HepG2 (cell line): ENCODE data around the gene ESRRB. TPM values are rescaled to one million over a fixed set of nuclear protein-coding genes. Genes with fewer than 3 reads are reported as not detected.

ENCODE experiments used
- ATAC-seq: fragments of 200-7000 bp; cut with Tn5 transposase; 3 replicates; pipeline ENCODE4 v1.9.1; 2020; ENCODE audit warnings: mild to moderate bottlenecking, moderate library complexity
- BruUV-seq: library from RNA; stranded (reverse); fragments of 400-500 nt; replicated peaks from 2 replicates; lab custom pipeline; 2021; lab: Mats Ljungman, UMichigan
- CTCF ChIA-PET: fragments of 300-600 bp; formaldehyde crosslinking; extraction: SDS; loops from one replicate; lab custom pipeline; 2021; ENCODE audit warnings: low total read pairs, inconsistent platforms, low intra/inter-chr PET ratio; lab: Yijun Ruan, JAX
- POLR2A ChIA-PET: fragments of 350-600 bp; sonication (Branson Sonifier 250); formaldehyde crosslinking; loops from one replicate; lab custom pipeline; 2020; ENCODE audit warnings: antibody characterized with exemption, inconsistent platforms; lab: Yijun Ruan, JAX
- DNase-seq: peaks from one replicate; pipeline ENCODE4 v3.0.0-alpha.2; 2015; ENCODE audit warnings: low spot score
- FAIRE-seq: peaks from 3 replicates; lab custom pipeline; 2011; peaks lifted over from hg19 to GRCh38; lab: Jason Lieb, UNC
- H2AFZ ChIP-seq: one replicate; pipeline ENCODE4 v1.6.1; 2011; ENCODE audit warnings: low read length, inconsistent platforms
- H3K27ac ChIP-seq: fragments of 300-600 bp; 3 replicates; pipeline ENCODE4 v1.8.0; 2011; ENCODE audit warnings: mixed run types, mild to moderate bottlenecking, mixed read lengths, low read length, inconsistent platforms; ENCODE audit not compliant: insufficient read depth; ENCODE audit errors: extremely low read length
- H3K27me3 ChIP-seq, 2 experiments: fragments of 200-600 bp in 1 of 2; 2 replicates in 1 of 2; 3 replicates in 1 of 2; pipeline versions ENCODE4 v1.6.0 to v1.8.0; 2011; ENCODE audit warnings: low read length in 2 of 2, mild to moderate bottlenecking in 2 of 2, moderate library complexity in 2 of 2, inconsistent platforms in 1 of 2; ENCODE audit not compliant: insufficient read depth in 2 of 2, control insufficient read depth in 1 of 2
- H3K36me3 ChIP-seq, 2 experiments: fragments of 200-600 bp in 1 of 2; replicated peaks in 1 of 2; 2 replicates in 1 of 2; 3 replicates in 1 of 2; pipeline versions ENCODE4 v1.5.1 to v1.8.0; 2011; ENCODE audit warnings: low read length in 2 of 2, inconsistent platforms in 1 of 2; ENCODE audit not compliant: insufficient read depth in 2 of 2, control insufficient read depth in 1 of 2
- H3K4me1 ChIP-seq: 2 replicates; pipeline ENCODE4 v1.5.1; 2012; ENCODE audit warnings: low read length, inconsistent platforms; ENCODE audit not compliant: insufficient read depth
- H3K4me2 ChIP-seq: 2 replicates; pipeline ENCODE4 v1.6.0; 2011; ENCODE audit warnings: low read depth, low read length, inconsistent platforms
- H3K4me3 ChIP-seq, 3 experiments: fragments of 200-600 bp in 1 of 3; sonication (generic), shearing (Covaris generic) in 1 of 3; replicated peaks in 1 of 3; 2 replicates each; pipeline ENCODE4 v1.5.1; 2011 to 2016; ENCODE audit warnings: low read length in 3 of 3, inconsistent platforms in 2 of 3, low read depth in 2 of 3, mild to moderate bottlenecking in 2 of 3, control low read depth in 1 of 3, mixed read lengths in 1 of 3; ENCODE audit not compliant: insufficient read depth in 1 of 3
- H3K79me2 ChIP-seq: one replicate; pipeline ENCODE4 v1.6.1; 2011; ENCODE audit warnings: low read length, inconsistent platforms; ENCODE audit not compliant: insufficient read depth
- H3K9ac ChIP-seq: 2 replicates; pipeline ENCODE4 v1.6.0; 2011; ENCODE audit warnings: mild to moderate bottlenecking, low read depth, low read length, inconsistent platforms; ENCODE audit not compliant: insufficient read depth
- H3K9me3 ChIP-seq: 2 replicates; pipeline ENCODE4 v1.5.1; 2012; ENCODE audit warnings: mild to moderate bottlenecking, low read length
- H4K20me1 ChIP-seq: 2 replicates; pipeline ENCODE4 v1.6.0; 2011; ENCODE audit warnings: inconsistent platforms, mild to moderate bottlenecking, low read length, moderate library complexity; ENCODE audit not compliant: insufficient read depth
- KAT7 ChIP-seq: IDR thresholded peaks from 2 replicates; pipeline ENCODE4 v1.6.1; 2018; ENCODE audit warnings: borderline replicate concordance, missing compliant biosample characterization
- NR2F1 ChIP-seq, 2 experiments: fragments of 450-650 bp in 1 of 2; formaldehyde crosslinking in 1 of 2; IDR thresholded peaks; 2 replicates each; pipeline versions ENCODE4 v1.5.0 to v1.6.1; 2016 to 2020; ENCODE audit warnings: mild to moderate bottlenecking in 1 of 2, missing compliant biosample characterization in 1 of 2, missing genetic modification reagents in 1 of 2, moderate library complexity in 1 of 2
- SP5 ChIP-seq: IDR thresholded peaks from 2 replicates; pipeline ENCODE4 v1.6.1; 2016; ENCODE audit warnings: low read depth, borderline replicate concordance
- YEATS4 ChIP-seq: sonication (generic); formaldehyde crosslinking; IDR thresholded peaks from 2 replicates; pipeline ENCODE4 v1.4.0; 2020; ENCODE audit warnings: missing genetic modification reagents, borderline replicate concordance
- ZSCAN12 ChIP-seq: sonication (generic); formaldehyde crosslinking; IDR thresholded peaks from 2 replicates; pipeline ENCODE4 v1.9.0; 2021; ENCODE audit warnings: mild to moderate bottlenecking, missing genetic modification reagents
- WGBS: methylation state at CpG from one replicate; pipeline ENCODE4 v1.1.6; 2017; ENCODE audit warnings: low lambda C conversion rate; 5-methylcytosine and 5-hydroxymethylcytosine counted together
- in situ Hi-C: cut with HindIII; loops from 2 replicates; pipeline ENCODE4 v1.10.0; 2017; ENCODE audit warnings: low pct_unique_long_range_greater_than_20kb; ENCODE audit not compliant: extremely low pct_ligation_motif_present
- intact Hi-C: fragments of 100-400 bp; cut with micrococcal nuclease; formaldehyde crosslinking; loops from one replicate; pipeline ENCODE4 v1.10.0; 2022; ENCODE audit not compliant: unreplicated experiment
- polyA plus RNA-seq, 8 experiments: library from polyadenylated mRNA; depleted of rRNA in 3 of 8; stranded (reverse) in 7 of 8; unstranded in 1 of 8; fragments of >200 nt; fragmentation: Illumina TruSeq in 4 of 8; extraction: Trizol in 4 of 8; gene quantifications; 2 replicates each; pipeline versions ENCODE4 v1.2.1 to v1.2.3, GENCODE V29; 2011 to 2016; ENCODE audit warnings: low read depth in 4 of 8, missing spikeins in 1 of 8, mixed read lengths in 1 of 8; ENCODE audit not compliant: insufficient read depth in 1 of 8
- total RNA-seq, 5 experiments: library from RNA; depleted of rRNA; stranded (reverse); fragments of >200 nt; fragmentation: Illumina TruSeq; extraction: Trizol; gene quantifications; 2 replicates each; pipeline ENCODE4 v1.2.3, GENCODE V29; 2016; ENCODE audit warnings: low read depth in 1 of 5
- TF ChIP-seq, protein P1 (sequence below): sonication (generic); formaldehyde crosslinking; IDR thresholded peaks from 2 replicates; pipeline ENCODE4 v1.8.1; 2023; ENCODE audit warnings: missing genetic modification reagents, inconsistent platforms, borderline replicate concordance
- TF ChIP-seq, protein P2 (sequence below): sonication (generic); formaldehyde crosslinking; IDR thresholded peaks from 2 replicates; pipeline ENCODE4 v1.4.0; 2020; ENCODE audit warnings: mild to moderate bottlenecking, missing genetic modification reagents
- TF ChIP-seq, protein P3 (sequence below): sonication (generic); formaldehyde crosslinking; IDR thresholded peaks from 2 replicates; pipeline ENCODE4 v1.5.1; 2020; ENCODE audit warnings: mild to moderate bottlenecking, missing genetic modification reagents, moderate library complexity

ESRRB gene
- total and polyA plus RNA-seq, 2 of the 13 experiments (the other 11 are each of a cell fraction or from before 2014, with no cell fraction given) = 0.04 to 0.33 TPM

DNA sequence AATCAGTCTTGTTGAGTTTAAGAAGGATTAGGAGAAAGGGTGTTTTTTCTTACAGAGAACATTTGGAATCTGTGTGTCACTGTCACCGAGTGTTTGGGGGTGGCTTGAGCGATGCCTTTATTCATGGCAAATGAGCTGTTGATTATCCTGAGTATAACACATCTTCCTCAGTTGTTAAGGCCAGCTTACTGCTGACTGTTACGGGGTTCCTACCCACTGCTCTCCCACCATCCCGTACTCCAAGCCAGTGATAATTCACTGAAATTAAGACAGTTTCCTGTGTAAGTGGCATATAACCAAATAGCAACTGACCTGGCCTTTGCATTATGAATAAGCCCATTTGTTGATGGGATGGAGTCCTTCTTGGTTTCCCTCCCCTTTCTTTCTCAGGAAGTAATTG lies 9.5 kb downstream of the ESRRB start:
- H3K27ac ChIP-seq = no peak overlapping the region
- ChIA-PET CTCF (no interaction called here), POLR2A (no interaction called here)
- H3K9me3 ChIP-seq = no peaks in the 10 kb centered on the region
- no peak overlapping the region for H3K9ac ChIP-seq
- no peak for TF ChIP-seq YEATS4 (CRISPR knock-in tag)
- no peak for TF ChIP-seq ZSCAN12 (CRISPR knock-in tag)
- TF ChIP-seq, protein P1, sequence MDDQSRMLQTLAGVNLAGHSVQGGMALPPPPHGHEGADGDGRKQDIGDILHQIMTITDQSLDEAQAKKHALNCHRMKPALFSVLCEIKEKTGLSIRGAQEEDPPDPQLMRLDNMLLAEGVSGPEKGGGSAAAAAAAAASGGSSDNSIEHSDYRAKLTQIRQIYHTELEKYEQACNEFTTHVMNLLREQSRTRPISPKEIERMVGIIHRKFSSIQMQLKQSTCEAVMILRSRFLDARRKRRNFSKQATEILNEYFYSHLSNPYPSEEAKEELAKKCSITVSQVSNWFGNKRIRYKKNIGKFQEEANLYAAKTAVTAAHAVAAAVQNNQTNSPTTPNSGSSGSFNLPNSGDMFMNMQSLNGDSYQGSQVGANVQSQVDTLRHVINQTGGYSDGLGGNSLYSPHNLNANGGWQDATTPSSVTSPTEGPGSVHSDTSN (CRISPR knock-in tag) = no peak
- TF ChIP-seq, protein P2, sequence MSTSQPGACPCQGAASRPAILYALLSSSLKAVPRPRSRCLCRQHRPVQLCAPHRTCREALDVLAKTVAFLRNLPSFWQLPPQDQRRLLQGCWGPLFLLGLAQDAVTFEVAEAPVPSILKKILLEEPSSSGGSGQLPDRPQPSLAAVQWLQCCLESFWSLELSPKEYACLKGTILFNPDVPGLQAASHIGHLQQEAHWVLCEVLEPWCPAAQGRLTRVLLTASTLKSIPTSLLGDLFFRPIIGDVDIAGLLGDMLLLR (CRISPR knock-in tag) = no peak
- no peak for TF ChIP-seq KAT7 (CRISPR knock-in tag)
- TF ChIP-seq, protein P3, sequence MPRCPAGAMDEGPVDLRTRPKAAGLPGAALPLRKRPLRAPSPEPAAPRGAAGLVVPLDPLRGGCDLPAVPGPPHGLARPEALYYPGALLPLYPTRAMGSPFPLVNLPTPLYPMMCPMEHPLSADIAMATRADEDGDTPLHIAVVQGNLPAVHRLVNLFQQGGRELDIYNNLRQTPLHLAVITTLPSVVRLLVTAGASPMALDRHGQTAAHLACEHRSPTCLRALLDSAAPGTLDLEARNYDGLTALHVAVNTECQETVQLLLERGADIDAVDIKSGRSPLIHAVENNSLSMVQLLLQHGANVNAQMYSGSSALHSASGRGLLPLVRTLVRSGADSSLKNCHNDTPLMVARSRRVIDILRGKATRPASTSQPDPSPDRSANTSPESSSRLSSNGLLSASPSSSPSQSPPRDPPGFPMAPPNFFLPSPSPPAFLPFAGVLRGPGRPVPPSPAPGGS = no peak
- TF ChIP-seq NR2F1 (CRISPR knock-in tag; IDR thresholded peaks at IDR 0.05) = no peak
- TF ChIP-seq SP5 (CRISPR knock-in tag) = no peak
- no peaks in the 10 kb centered on the region for H3K36me3 ChIP-seq
- H2AFZ ChIP-seq = no peak overlapping the region
- BruUV-seq = no TSS peak
- DNase-seq (no peak), FAIRE-seq (no peak), ATAC-seq (no peak)
- H4K20me1 ChIP-seq = no peaks in the 10 kb centered on the region
- H3K79me2 ChIP-seq = no peaks in the 10 kb centered on the region
- H3K27me3 ChIP-seq = peaks cover 2 to 21% of the 10 kb centered on the region in 2 experiments; a peak in 4 of 5 replicates
- in situ Hi-C loops = loop anchor here (10.0 to 25.0 kb wide), 2 partner anchors 331 to 673 kb away; no protein-coding TSS in a partner anchor
- no peak overlapping the region for H3K4me2 ChIP-seq
- intact Hi-C loops = loop anchor here (5.0 to 10.0 kb wide), 2 partner anchors 259 to 478 kb away; no protein-coding TSS in a partner anchor
- H3K4me3 ChIP-seq = no peak overlapping the region
- 37% methylated on average over 4 of the region's 4 CpGs for WGBS
- H3K4me1 ChIP-seq = peaks cover 10% of the 10 kb centered on the region; the same call in 1 of the 2 replicates
